Measurements from ENCODE around the gene OMP.

OMP gene

GRCh38 chr11:77069336-77069968 is 33.2 kb upstream of the OMP start:
- DNase-seq (ENCODE audit: low spot score) = no peak

- no peak for DNase-seq (ENCODE audit: low spot score)
These were observed 32.6 kb upstream of the OMP start for GRCh38 chr11:77069969-77070582.

- DNase-seq (ENCODE audit: low spot score) = no peak
These were observed 31.6 kb upstream of the OMP start for GRCh38 chr11:77071077-77071476.

GRCh38 chr11:77071671-77072605 is 30.7 kb upstream of the OMP start:
- no peak for DNase-seq (ENCODE audit: low spot score)

- no peak for DNase-seq (ENCODE audit: low spot score)
These were observed 29.8 kb upstream of the OMP start for GRCh38 chr11:77072851-77073327.

- DNase-seq (ENCODE audit: low spot score) = no peak
These were observed 29.2 kb upstream of the OMP start for GRCh38 chr11:77073328-77074001.

- DNase-seq (ENCODE audit: low spot score) = no peak
These were observed 28.4 kb upstream of the OMP start for GRCh38 chr11:77074205-77074604.

GRCh38 chr11:77074626-77075221 is 27.9 kb upstream of the OMP start:
- DNase-seq (ENCODE audit: low spot score) = no peak

- DNase-seq (ENCODE audit: low spot score) = no peak
These were observed 27.2 kb upstream of the OMP start for GRCh38 chr11:77075425-77075905.

- no peak for DNase-seq (ENCODE audit: low spot score)
These were observed 23.0 kb upstream of the OMP start for GRCh38 chr11:77079666-77080065.

- DNase-seq (ENCODE audit: low spot score) = no peak
These were observed 21.9 kb upstream of the OMP start for GRCh38 chr11:77080643-77081210.

- DNase-seq (ENCODE audit: low spot score) = no peak
These were observed 21.2 kb upstream of the OMP start for GRCh38 chr11:77081381-77081851.

GRCh38 chr11:77081976-77082836 is 20.4 kb upstream of the OMP start:
- DNase-seq (ENCODE audit: low spot score) = no peak

- DNase-seq (ENCODE audit: low spot score) = no peak
These were observed 19.6 kb upstream of the OMP start for GRCh38 chr11:77082838-77083565.

GRCh38 chr11:77083566-77084245 is 18.9 kb upstream of the OMP start:
- no peak for DNase-seq (ENCODE audit: low spot score)

GRCh38 chr11:77084581-77085191 is 18.0 kb upstream of the OMP start:
- DNase-seq (ENCODE audit: low spot score) = no peak

GRCh38 chr11:77085652-77086051 is 17.0 kb upstream of the OMP start:
- DNase-seq (ENCODE audit: low spot score) = no peak

Data from putamen (tissue), 1 donor.